ENCODE data around the gene METTL3.

The METTL3 gene

DNA sequence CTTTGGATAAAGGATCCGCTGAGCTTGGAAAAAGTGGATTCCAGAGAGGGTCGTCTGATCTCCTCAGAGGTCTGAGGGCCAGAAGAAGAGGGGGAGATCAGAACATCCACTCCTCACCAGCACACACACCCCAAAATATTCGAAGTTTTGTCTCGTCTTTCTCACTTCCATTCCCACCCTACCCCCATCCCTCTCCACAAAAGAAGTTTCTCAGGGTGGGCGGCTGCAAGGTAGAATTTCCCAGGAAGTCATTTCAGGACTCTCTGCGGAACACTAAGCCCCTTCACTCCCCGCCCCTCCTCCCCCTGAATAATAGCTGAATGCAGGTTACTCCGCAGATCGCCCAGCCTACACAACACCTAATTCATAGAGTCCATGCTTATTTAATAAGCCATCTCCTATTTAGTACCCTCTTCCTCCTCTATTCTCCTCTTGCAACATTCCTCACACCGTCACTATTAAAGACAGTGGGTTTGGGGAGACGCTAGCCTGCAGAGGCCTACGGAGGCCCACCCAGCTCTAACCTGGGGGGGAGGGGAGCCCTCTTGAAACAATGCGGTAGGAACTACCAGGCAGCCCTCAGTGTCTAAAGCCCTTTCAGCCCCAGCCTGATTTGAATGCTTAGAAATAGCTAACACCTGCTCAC lies 15.7 kb upstream of the METTL3 start:
- DNase-seq (ENCODE audit: low read depth, low spot score) = peak; percentile 80

DNA sequence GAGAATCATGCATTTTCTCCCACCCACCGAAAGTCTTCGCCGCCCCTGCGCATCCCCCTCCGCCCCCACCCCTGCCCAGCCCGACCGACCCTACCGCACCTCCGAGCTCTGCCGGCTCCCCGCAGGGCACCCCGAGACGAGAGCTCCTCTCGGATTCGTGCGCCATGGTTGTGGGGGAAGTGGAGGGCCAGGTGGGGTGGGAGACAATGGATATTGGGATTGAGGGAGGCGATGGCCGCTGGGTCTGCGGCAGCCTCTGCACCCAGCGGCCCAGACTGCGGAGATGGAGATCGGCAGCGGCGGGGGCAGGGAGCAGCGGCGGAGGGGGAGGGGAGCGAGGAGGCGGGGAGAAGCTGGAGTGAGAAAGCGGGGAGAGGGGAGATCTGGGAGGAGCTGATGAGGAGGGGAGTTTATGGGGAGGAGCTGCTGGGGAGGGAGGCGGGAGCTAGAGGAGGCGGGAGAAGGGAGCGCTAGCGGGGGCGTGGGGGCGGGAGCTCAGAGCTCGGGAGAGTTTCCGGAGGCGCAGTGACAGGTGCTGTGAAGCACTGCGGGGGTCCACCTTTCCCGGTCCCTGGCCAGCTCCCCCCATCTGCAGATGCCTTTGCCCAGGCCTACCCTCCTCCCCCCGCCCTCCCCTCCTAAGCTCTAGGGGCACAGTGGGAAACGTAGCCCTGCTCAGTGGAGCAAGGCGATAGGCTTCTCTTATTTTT lies 15.0 kb upstream of the METTL3 start, which contains the start of gene SALL2:
TSS of gene SALL2 (minus strand) at position 385 of the 710 bp plus-strand sequence. CDS start at position 166, 219 bp downstream.
- peak; percentile 90 for DNase-seq (ENCODE audit: low read depth, low spot score)

DNA sequence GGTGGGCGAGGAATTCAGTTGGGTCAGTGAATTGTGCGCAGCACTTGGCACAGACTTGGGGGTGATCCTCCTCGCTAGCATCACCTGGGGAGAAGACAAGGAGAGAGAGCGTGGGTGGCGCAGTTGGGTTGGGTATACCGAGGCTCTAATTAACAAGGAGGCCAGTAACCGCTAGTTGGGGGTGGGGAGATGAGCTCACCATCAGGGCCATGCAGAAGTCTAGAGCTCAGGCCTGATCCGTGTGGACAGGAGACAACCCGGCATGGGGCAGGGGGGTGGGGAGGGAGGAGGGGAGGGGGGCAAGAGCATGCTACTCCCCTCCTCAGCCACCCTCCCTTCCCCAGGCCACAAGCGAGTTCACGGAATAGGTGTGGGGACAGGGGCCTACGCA lies 14.4 kb upstream of the METTL3 start:
- no peak for DNase-seq (ENCODE audit: low read depth, low spot score)

DNA sequence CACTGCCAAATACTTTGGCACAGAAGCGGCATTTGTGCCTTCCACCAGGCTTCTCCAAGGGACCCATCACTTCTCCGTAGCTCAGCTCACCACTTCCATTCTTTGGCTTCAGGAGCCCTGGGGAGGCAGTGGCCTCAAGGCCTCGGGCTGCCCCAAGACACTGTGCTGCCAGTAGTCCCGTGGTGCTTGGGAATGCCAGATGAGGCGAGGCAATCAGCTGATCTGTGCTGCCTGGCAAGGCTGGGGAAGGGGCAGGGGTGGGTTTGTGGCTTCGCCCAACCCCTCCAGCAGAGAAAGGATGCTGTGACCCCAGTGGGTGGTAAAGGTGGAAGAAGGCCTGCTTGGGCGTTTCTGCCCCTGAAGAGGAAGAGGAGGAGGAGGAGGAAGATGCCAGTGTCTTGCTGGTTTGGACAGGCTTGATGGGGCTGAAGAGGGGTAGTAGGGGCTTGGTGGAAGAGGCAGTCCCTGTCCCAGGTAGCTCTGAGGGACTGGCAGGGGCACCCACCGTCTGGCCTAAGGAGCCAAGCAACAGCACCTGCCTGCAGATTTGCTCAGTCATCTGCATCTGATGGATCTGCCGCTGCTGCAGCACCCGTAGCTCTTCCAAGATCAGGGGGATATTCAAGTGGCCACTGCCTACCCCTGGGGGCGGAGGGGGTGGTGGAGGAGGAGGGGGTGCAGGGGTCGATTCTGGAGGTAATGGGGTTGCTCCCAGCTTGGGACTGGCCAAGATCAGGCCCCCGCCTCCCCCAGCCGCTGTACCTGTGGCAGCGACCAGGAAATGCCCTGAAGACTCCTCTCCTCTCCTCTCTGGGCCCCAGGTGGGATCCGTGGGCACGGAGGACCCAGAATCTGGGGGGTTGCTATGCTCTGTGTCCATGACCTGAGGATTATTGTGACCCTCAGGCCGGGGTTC lies 13.7 kb upstream of the METTL3 start:
- no peak for DNase-seq (ENCODE audit: low read depth, low spot score)

DNA sequence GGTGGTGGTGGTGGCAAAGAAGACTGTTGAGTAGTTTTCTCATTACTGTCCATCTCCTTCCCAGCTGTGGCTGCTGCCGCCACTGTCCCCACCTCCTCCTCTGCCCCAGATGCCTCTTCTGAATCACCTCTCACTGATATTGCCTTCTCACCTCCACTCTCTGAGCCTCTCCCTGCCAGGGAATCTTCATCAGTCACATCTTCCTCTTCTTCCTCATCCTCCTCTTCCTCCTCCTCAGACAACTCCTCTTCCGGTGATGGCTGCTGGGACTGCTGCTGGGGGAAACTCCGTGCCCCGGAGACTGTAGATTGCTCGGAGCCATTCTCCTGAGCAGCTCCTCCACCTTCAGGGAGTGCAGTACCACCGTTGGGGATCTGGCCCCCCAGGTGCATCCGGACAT lies 12.1 kb upstream of the METTL3 start:
- no peak for DNase-seq (ENCODE audit: low read depth, low spot score)

DNA sequence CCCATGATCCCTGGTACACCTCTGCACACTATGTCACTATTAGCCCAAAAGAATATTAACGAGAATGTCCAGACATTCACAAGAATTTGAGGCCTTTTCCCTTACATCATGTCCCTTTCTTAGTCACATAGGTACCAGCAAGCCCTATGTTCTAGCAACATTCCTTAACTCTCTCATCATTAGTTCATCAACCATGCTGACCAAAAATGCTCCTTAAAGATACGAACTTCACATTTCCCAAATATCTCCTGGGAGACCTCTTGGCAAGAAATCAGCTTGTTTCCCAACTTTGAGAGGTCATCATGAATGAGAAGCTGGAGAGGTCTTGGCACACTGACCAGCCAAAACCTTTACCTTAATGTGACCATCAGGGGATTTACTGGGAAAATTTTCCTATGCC lies 10.4 kb upstream of the METTL3 start:
- no peak for DNase-seq (ENCODE audit: low read depth, low spot score)

DNA sequence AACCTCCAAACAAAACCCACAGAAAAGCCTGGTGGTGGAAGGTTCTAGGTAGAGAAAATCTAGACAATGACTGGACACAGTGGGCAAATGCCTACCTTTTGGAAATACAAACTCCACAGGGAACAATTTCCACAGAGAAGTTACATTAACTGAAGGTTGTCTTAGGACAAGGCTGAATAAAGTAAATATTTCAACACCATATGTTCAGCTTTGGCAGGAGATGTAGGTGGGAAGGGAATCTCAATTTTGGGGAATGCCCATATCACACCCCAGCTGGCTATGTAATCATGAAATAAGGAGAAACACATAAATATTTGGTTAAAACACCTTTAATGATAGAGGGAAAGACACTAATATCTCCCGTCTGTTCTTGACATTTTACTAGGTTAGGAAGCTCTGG lies 9.6 kb upstream of the METTL3 start:
- no peak for DNase-seq (ENCODE audit: low read depth, low spot score)

DNA sequence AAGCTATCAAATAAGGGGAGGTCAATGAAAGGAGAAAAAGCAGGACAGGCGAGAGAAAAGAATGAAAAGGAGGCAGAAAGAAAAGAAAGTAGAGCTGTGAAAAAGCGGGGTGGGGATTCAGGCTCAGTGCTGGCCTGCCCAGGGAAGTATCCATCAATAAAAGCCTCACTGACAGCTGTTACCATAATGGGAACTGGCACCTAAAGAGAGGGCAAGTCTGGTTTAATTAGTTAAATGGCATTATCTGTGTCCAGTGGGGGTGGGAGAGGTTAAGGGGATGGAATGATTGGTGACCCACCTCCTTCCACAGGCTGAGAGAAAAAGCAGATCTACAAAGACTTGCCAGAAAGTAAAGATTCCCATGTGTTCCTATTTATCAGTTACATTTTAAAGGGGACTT lies 7.6 kb upstream of the METTL3 start:
- DNase-seq (ENCODE audit: low read depth, low spot score) = no peak

DNA sequence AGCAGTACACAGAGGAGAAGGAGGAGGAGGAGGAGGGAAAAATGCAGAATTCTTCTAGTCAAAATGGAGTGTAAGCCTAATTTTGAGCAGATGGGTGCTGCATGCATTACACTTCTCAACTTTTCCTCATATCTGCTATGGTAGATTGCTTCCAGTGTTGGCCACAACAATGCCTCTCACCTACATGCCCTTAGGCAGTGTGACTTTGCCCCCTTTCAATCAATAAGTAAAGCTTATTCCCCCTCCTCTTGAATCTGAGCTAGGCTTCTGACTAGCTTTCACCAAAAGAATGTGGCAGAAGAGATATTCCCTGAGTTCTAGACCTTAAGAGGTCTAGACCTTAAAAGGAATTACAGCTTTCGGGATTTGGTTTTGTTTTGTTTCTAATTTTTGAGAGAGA lies 3.2 kb upstream of the METTL3 start:
- DNase-seq (ENCODE audit: low read depth, low spot score) = no peak

DNA sequence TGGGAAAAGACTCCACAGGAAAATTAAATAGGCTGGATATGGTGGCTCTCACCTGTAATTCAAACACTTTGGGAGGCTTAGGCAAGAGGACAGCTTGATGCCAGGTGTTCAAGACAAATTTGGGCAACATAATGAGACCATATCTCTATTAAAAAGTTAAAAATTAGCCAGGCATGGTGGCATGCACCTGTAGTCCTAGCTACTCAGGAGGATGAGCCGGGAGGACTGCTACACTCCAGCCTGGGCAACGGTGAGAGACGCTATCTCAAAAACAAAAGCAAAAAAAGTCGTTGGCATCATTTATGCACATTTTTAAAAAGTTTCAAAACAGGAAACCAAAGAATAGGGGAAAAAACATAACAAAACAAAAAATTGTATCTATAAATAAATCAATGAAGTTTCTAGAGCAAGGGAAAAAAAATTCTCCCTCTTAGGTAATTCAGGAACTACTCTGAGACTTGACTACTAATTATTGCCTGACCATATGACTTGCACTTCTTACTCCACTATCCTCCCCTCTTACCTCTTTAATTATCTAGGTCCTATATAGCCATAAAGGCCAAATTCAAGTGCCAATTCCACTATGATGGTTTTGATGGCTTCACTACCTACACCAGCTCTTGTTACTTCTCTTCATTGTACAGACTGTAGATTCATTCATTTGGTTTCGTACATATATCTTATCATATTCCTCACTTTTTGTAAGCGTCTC lies 1.6 kb downstream of the METTL3 start:
- no peak for DNase-seq (ENCODE audit: low read depth, low spot score)

DNA sequence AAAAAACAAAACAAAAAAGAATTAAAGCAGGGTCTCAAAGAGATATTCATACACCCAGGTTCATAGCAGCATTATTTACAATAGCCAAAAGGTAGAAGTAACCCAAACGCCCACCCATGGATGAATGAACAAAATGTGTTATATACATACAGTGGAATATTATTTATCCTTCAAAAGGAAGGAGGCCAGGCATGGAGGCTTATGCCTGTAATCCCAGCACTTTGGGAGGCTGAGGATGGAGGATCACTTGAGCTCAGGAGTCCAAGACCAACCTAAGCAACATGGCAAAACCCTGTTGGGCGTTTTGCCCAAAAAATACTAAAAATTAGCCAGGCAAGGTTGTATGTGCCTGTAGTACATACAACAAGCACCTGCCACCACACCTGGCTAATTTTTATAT lies 4.6 kb downstream of the METTL3 start:
- DNase-seq (ENCODE audit: low read depth, low spot score) = no peak

DNA sequence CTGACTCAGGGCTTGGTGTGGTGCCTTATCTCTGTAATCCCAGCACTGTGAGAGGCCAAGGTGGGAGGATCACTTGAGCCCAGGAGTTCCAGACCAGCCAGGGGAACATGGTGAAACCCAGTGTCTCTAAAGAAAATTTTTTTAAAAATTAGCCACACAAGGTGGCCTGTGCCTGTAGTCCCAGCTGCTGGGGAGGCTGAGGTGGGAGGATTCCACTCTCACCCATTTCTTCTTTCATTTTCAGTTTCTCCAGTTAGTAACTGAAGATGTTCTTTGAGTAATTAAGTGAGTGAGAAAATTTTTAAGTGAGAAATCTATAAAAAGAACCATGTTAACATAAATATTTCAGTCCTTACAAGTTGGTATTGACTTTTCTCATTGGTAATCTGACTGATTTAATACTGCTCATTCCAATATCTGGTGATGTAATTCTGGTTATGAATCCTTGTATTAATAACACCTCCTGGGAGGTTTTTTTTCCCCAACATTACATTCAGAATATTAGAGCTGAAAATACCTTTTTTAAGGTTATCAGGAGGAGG lies 6.1 kb downstream of the METTL3 start:
- DNase-seq (ENCODE audit: low read depth, low spot score) = no peak

DNA sequence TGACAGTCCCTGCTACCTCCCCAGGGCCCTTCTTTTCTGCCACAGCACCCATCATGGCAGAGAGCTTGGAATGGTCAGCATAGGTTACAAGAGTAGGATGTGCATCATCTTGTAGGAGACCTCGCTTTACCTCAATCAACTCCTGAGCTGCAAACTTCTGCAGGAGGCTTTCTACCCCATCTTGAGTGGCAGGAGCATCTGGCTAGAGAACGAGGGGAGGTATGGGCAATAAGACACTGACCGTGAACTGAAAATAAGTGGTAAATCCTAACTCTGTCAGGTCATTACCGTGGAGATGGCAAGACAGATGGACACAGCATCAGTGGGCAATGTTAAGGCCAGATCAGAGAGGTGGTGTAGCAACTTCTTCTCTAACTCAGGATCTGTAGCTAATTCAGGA lies 7.8 kb downstream of the METTL3 start:
- no peak for DNase-seq (ENCODE audit: low read depth, low spot score)

DNA sequence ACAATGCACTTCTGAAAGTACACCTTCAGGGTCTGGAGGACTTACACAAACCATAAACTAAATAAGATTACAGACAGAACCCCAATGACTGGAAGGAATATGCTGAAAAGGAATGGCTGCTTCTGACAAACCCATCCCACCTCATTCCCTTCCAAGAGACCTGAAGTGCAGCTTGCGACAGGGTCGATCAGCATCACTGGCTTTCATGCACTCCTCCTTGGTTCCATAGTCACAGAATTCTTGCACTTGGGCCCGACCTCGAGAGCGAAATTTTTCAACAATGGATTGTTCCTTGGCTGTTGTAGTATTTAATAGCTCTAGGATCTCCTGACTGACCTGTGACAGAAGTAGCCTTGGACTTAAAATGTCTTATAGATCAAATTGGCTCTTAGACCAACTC lies 9.6 kb downstream of the METTL3 start:
- no peak for DNase-seq (ENCODE audit: low read depth, low spot score)

DNA sequence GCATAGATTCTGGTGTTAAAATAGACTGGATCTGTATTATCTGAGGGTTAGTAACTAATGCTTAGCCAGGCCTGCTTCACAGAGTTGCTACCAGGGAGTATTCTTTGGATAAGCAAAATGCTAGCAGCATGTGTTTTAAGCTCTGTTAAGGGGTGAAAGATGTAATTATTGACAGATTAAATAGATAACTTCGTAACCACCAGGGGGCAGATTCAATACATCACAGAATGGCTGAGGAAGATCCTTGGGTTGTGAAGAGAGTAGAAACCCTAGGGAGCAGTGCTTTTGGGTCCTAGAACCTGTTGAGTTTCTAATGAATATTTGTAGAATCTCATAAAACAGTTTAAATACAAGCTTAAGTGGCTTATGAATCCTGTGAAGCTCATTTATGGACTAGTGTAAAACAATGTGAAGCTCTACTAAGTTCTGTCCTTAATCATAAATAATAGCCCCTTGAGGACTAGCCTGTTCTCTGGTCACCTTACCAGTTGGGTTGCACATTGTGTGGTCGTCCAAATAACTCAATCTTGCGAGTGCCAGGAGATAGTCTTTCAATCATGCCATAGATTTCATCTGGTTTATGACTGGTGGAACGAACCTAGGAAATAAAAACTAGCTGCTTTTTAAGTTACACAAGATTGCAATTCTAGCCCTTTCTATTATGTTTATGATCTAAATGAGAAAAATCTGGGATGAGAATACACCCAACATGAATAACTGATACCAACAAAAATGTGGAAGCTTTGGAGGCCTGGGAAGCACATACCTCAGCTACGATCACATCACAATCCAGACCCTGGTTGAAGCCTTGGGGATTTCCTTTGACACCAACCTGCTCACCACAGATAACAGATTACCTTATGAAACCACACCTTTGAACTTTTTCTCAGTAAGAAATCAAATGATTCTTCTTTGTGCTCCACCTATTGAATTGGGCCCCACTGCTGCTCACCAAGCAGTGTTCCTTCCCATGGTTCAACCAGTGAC lies 12.3 kb downstream of the METTL3 start:
- DNase-seq (ENCODE audit: low read depth, low spot score) = no peak

DNA sequence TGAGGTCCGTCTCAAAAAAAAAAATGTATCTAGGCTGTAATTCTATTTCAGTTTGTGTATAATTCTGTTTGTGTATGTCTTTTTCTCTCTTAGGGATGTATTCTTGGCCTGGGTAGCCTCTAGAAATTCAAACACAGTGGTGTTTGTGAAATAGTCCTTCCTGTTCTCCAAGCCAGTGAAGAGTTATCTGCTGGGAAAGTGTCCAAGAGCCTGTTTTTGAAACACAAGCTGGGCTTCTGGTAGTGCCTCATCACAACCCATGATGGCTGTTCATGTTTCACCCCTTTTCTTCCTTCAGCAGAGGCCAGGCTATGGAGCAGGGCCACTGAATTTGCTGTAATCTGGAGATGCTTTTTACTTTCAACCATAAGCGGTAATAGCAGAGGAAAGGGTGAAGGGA lies 14.7 kb downstream of the METTL3 start:
- DNase-seq (ENCODE audit: low read depth, low spot score) = no peak

DNA sequence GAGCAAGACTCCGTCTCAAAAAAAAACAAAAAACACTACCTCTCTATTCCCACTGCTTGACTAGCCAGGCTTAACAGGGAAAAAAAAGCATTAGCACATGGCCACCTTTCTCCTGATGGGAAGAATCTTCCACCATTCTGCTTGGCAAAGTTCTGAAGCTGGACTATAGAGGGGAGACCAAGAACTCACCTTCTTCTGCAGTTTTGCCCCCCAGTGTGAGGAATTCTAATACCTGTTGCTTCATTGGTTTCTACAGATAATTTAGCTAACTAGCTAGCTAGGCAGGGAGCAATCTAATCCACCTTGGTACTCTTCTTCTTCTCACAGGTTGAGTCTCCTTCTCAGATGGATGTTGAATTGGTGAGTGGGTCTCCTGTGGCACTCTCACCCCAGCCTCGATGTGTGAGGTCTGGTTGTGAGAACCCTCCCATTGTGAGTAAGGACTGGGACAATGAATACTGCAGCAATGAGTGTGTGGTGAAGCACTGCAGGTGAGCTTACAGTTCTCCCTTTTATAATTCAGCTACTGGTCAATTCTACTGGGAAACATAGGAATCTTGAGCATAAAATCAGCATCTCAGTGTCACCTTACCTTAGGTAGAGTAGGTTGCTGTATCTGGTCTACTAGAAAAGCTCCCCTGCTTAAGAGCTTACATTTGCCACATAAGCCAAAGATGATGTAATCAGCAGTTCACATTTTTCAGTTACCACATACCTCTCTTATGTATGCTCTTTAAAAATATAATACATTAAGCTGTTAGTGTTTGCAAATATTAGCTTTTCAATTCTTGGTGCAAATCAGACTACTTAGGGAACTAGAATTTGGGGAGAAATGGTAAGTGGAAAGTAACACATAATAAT lies 16.0 kb downstream of the METTL3 start:
- DNase-seq (ENCODE audit: low read depth, low spot score) = no peak

DNA sequence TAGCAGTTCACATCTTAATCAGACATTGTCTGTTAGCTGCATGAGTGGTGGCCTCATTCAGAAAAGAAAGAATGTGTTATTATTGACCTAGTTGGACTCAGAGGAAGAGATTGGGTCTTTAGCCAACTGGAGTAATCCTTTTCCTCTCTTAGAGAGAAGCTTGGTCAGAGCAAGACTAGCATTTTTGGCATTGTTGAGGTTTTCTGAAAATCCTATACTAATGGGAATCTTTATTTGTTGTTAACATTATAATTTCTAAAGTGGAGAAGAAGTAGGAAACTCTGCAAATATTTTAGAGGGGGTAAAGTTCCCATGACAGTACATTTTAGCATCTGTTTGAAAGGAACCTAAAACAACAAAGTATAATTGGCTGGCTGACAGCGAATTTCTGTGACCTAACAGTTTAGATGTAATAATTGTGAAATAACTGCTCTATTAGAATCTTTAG lies 24.5 kb downstream of the METTL3 start:
- DNase-seq (ENCODE audit: low read depth, low spot score) = no peak

Measured in ELF-1 (cell line).